PFSK-1 (cell line): ENCODE results near the gene EVI5L.

Experiments used
- FOXP2 ChIP-seq: optimal IDR thresholded peaks from 2 replicates; pipeline ENCODE3; 2011; ENCODE audit warnings: borderline replicate concordance, control low read depth, inconsistent platforms; ENCODE audit not compliant: insufficient read depth; ENCODE audit errors: extremely low read length, extremely low read depth
- POLR2AphosphoS5 ChIP-seq: IDR thresholded peaks from 2 replicates; pipeline ENCODE4 v1.6.1; 2012; ENCODE audit warnings: low read depth, mild to moderate bottlenecking, control low read depth, low read length, moderate library complexity
- REST ChIP-seq, 2 experiments: IDR thresholded peaks; 2 replicates each; pipeline versions ENCODE4 v1.6.1 to v1.8.0; 2011 to 2012; ENCODE audit warnings: low read depth in 2 of 2, low read length in 2 of 2, control low read depth in 1 of 2, inconsistent platforms in 1 of 2, mild to moderate bottlenecking in 1 of 2, moderate library complexity in 1 of 2; ENCODE audit not compliant: insufficient read depth in 1 of 2
- SIN3A ChIP-seq: IDR thresholded peaks from 2 replicates; pipeline ENCODE4 v1.6.1; 2012; ENCODE audit warnings: mild to moderate bottlenecking, low read length, moderate library complexity, borderline replicate concordance; ENCODE audit not compliant: insufficient read depth
- TAF1 ChIP-seq: IDR thresholded peaks from 2 replicates; pipeline ENCODE4 v1.6.1; 2012; ENCODE audit warnings: low read length, control low read depth, borderline replicate concordance; ENCODE audit not compliant: insufficient read depth

EVI5L gene

DNA sequence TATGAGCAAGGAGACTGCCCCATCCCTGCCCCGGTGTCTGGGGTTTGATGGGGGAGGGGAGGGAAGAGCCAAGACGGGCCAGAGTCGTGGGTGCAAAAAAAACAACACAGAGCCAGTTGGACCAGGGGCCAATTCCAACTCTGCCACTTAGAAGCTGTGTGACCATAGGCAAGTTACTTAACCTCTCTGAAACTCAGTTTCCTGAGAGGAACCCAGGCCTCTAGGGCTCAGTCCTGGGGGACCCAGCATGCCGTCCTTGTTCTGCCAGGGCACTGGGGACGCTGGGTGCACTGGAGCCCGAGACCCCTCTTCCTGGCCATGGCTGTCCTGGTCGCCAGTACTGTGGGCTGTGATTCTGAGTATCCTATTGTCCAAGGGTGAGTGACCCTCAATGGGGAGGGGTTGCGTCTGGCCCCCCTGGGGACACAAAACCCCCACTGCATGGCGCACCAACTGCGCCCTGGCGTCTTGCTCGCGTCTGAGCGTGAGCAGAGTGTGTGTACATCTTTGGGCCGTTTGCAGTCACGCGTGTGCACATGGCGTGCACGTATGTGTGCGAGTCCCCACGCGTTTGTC lies 42.3 kb upstream of the EVI5L start:
- no peak for TF ChIP-seq TAF1

- TF ChIP-seq POLR2AphosphoS5 (no peak), TAF1 (no peak)
Measured at GRCh38 chr19:7788178-7788932, 41.7 kb upstream of the EVI5L start.

GRCh38 chr19:7788933-7789323 lies 41.1 kb upstream of the EVI5L start:
- TF ChIP-seq TAF1 (no peak), POLR2AphosphoS5 (no peak), SIN3A (no peak), REST (IDR thresholded peaks at IDR 0.05; ENCODE audit: insufficient read depth in 1 of 2, low read depth in 2 of 2, low read length in 2 of 2) (no peak), FOXP2 (no peak)

DNA sequence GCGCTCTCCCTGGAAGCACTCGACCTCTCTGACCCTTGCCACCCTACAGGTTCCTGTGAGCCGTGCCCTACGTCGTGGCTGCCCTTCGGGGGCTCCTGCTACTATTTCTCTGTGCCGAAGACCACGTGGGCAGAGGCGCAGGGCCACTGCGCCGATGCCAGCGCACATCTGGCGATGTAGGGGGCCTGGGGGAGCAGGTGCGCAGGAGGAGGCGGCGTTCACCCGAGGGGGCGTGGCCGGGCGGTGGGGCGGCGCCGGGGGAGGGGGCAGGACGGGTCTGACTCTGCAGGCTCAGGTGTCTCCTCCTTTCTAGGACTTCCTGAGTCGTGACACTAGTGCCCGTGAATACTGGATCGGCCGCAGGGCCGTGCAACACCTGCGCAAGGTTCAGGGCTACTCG lies 40.6 kb upstream of the EVI5L start:
- TF ChIP-seq REST (IDR thresholded peaks at IDR 0.05; ENCODE audit: insufficient read depth in 1 of 2, low read depth in 2 of 2, low read length in 2 of 2) (no peak), TAF1 (no peak), FOXP2 (no peak), SIN3A (no peak), POLR2AphosphoS5 (no peak)

- no peak for TF ChIP-seq FOXP2
- TF ChIP-seq POLR2AphosphoS5: no peak
- no peak for TF ChIP-seq SIN3A
- TF ChIP-seq TAF1: no peak
- no peak for TF ChIP-seq REST (IDR thresholded peaks at IDR 0.05; ENCODE audit: insufficient read depth in 1 of 2, low read depth in 2 of 2, low read length in 2 of 2)
Measured at GRCh38 chr19:7790416-7790815, 39.6 kb upstream of the EVI5L start.

DNA sequence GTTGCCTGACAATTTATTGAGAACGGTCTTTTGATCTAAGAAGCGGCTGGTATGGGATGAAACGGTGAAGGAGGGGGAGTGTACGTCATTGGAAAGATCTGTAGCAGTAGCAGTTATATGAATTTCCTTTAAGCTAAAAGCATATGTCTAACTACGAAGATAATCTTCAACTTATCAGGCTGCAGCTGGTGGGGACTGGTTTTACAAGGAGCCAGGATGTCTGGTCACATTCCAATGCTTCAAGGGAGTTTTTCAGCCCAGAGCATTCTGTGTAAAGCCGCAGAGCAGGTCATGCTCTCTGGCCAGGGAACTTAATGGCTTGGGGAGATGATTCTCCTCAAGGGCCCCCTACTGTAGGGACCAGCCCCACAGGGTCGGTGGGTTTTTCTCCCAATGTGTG lies 37.7 kb upstream of the EVI5L start:
- TF ChIP-seq TAF1 (no peak), FOXP2 (no peak), REST (IDR thresholded peaks at IDR 0.05; ENCODE audit: insufficient read depth in 1 of 2, low read depth in 2 of 2, low read length in 2 of 2) (no peak), SIN3A (no peak), POLR2AphosphoS5 (no peak)
